Activated CD8-positive, alpha-beta memory T cell treated with anti-CD3 and anti-CD28 coated beads for 36 hours (primary cell): ENCODE results near the gene PPP2R2B. TPM values are rescaled to one million over a fixed set of nuclear protein-coding genes. Genes with fewer than 3 reads are reported as not detected.

Source experiments
- CTCF ChIA-PET: fragments of 350-600 bp; sonication (Branson Sonifier 250); formaldehyde crosslinking; loops from one replicate; lab custom pipeline; 2021; ENCODE audit warnings: antibody characterized with exemption; lab: Charles Lee
- POLR2A ChIA-PET: fragments of 350-600 bp; sonication (Branson Sonifier 250); formaldehyde crosslinking; loops from one replicate; lab custom pipeline; 2021; ENCODE audit warnings: antibody characterized with exemption; lab: Charles Lee
- total RNA-seq, 2 experiments: library from RNA; stranded (reverse); gene quantifications; one replicate each; pipeline ENCODE4 v1.2.3, GENCODE V29; 2021

PPP2R2B gene
- 1 to 10 TPM; 1.9 to 2.1 TPM for total RNA-seq

- POLR2A ChIA-PET, result interaction anchor here (1.1 to 1.9 kb wide), 2 partner anchors 16 to 85 kb away, joined by 3 to 11 read pairs; no protein-coding TSS in a partner anchor
Observed at GRCh38 chr5:146878476-146879172, at the start of gene PPP2R2B. PPP2R2B (minus strand) TSS chr5:146878757.

GRCh38 chr5:146924132-146924531 is 45.6 kb upstream of the PPP2R2B start:
- CTCF ChIA-PET, result no interaction called here
- POLR2A ChIA-PET, result no interaction called here

More at GRCh38 chr5:146878476-146879172, at the start of gene PPP2R2B:
- CTCF ChIA-PET, result interaction anchor here (0.6 to 0.9 kb wide), 3 partner anchors 16 to 213 kb away, joined by 3 read pairs; no protein-coding TSS in a partner anchor

GRCh38 chr5:146921225-146921624 is 42.7 kb upstream of the PPP2R2B start:
- POLR2A ChIA-PET, result no interaction called here
- CTCF ChIA-PET, result no interaction called here

GRCh38 chr5:146920351-146920881 is 41.9 kb upstream of the PPP2R2B start:
- POLR2A ChIA-PET, result no interaction called here
- CTCF ChIA-PET, result no interaction called here

GRCh38 chr5:146919304-146919703 is 40.7 kb upstream of the PPP2R2B start:
- CTCF ChIA-PET, result interaction anchor here (0.5 kb wide), 1 partner anchor 15 kb away, joined by 4 read pairs; no protein-coding TSS in a partner anchor
- POLR2A ChIA-PET, result no interaction called here

- ChIA-PET CTCF (no interaction called here), POLR2A (no interaction called here)
Observed at GRCh38 chr5:146917931-146918330, 39.4 kb upstream of the PPP2R2B start.

- CTCF ChIA-PET, result no interaction called here
- POLR2A ChIA-PET, result no interaction called here
Observed at GRCh38 chr5:146912874-146913273, 34.3 kb upstream of the PPP2R2B start.

GRCh38 chr5:146910239-146910638 is 31.7 kb upstream of the PPP2R2B start:
- CTCF ChIA-PET, result no interaction called here
- POLR2A ChIA-PET, result no interaction called here

- ChIA-PET CTCF (no interaction called here), POLR2A (no interaction called here)
Observed at GRCh38 chr5:146909255-146910068, 30.9 kb upstream of the PPP2R2B start.

- ChIA-PET CTCF (no interaction called here), POLR2A (no interaction called here)
Observed at GRCh38 chr5:146906803-146907202, 28.2 kb upstream of the PPP2R2B start.

GRCh38 chr5:146904890-146905289 is 26.3 kb upstream of the PPP2R2B start:
- ChIA-PET POLR2A (no interaction called here), CTCF (no interaction called here)

GRCh38 chr5:146903789-146904188 is 25.2 kb upstream of the PPP2R2B start:
- CTCF ChIA-PET, result no interaction called here

GRCh38 chr5:146902471-146902870 is 23.9 kb upstream of the PPP2R2B start:
- POLR2A ChIA-PET, result no interaction called here
- CTCF ChIA-PET, result no interaction called here

More at GRCh38 chr5:146903789-146904188, 25.2 kb upstream of the PPP2R2B start:
- POLR2A ChIA-PET, result no interaction called here

GRCh38 chr5:146897061-146897460 is 18.5 kb upstream of the PPP2R2B start:
- CTCF ChIA-PET, result no interaction called here
- POLR2A ChIA-PET, result no interaction called here

- CTCF ChIA-PET, result interaction anchor here (1.2 kb wide), 1 partner anchor 16 kb away, joined by 3 read pairs; the partner anchor contains the start of gene PPP2R2B
- POLR2A ChIA-PET, result interaction anchor here (0.8 to 1.8 kb wide), 2 partner anchors 16 to 59 kb away, joined by 4 to 11 read pairs; partner anchors contain the start of gene PPP2R2B
Observed at GRCh38 chr5:146894753-146895521, 16.4 kb upstream of the PPP2R2B start.

- ChIA-PET CTCF (no interaction called here), POLR2A (interaction anchor here (1.8 kb wide), 1 partner anchor 15 kb away, joined by 11 read pairs; the partner anchor contains the start of gene PPP2R2B)
Observed at GRCh38 chr5:146893991-146894390, 15.4 kb upstream of the PPP2R2B start.

GRCh38 chr5:146892231-146892630 is 13.7 kb upstream of the PPP2R2B start:
- ChIA-PET POLR2A (no interaction called here), CTCF (no interaction called here)

GRCh38 chr5:146891511-146891910 is 13.0 kb upstream of the PPP2R2B start:
- POLR2A ChIA-PET, result no interaction called here
- CTCF ChIA-PET, result no interaction called here

GRCh38 chr5:146890731-146891440 is 12.3 kb upstream of the PPP2R2B start:
- ChIA-PET POLR2A (no interaction called here), CTCF (no interaction called here)
